ENCODE measurements around the gene TSEN15. TPM values are rescaled to one million over a fixed set of nuclear protein-coding genes. Genes with fewer than 3 reads are reported as not detected.

Gene TSEN15
- total and polyA plus RNA-seq, 9 of the 15 experiments (the other 6 are each of a cell fraction or from before 2014, with no cell fraction given), result 25.6 to 121 (median 91.3) TPM

GRCh38 chr1:184082541-184083415 is 31.2 kb downstream of the TSEN15 start:
- ChIA-PET POLR2A (interaction anchor here (0.6 to 1.4 kb wide), 4 partner anchors 17 to 45 kb away, joined by 3 to 4 read pairs (median 3); no protein-coding TSS in a partner anchor), CTCF (ENCODE audit: low intra/inter-chr PET ratio) (no interaction called here)
- BruUV-seq (replicated peaks), result no TSS peak
- in situ Hi-C loops (cut with MboI) (loop anchor here (25.0 kb wide), 1 partner anchor 580 kb away; no protein-coding TSS in a partner anchor), intact Hi-C loops (cut with micrococcal nuclease) (no loop called here)
- Histone ChIP-seq H3K4me1 (replicated peaks in 1 of 2; ENCODE audit: control insufficient read depth in 2 of 2, insufficient read depth in 2 of 2, low read length in 2 of 2) (no peaks in the 10 kb centered on the region), H3K36me3 (ENCODE audit: control insufficient read depth, insufficient read depth, low read length) (no peaks in the 10 kb centered on the region), H4K20me1 (replicated peaks; ENCODE audit: control insufficient read depth, insufficient read depth, low read length) (no peaks in the 10 kb centered on the region), H3K9me1 (ENCODE audit: control insufficient read depth, insufficient read depth, low read length) (no peaks in the 10 kb centered on the region), H3K9me3 (replicated peaks; ENCODE audit: control insufficient read depth, insufficient read depth, low read depth, low read length) (no peaks in the 10 kb centered on the region), H3K4me2 (ENCODE audit: insufficient read depth, low read length) (no peak overlapping the region), H3K27me3 (ENCODE audit: control insufficient read depth in 2 of 2, insufficient read depth in 2 of 2, low read length in 2 of 2) (no peaks in the 10 kb centered on the region), H3K4me3 (no peak overlapping the region), H3K79me2 (ENCODE audit: control insufficient read depth, insufficient read depth, low read length) (no peaks in the 10 kb centered on the region), H3K9ac (ENCODE audit: insufficient read depth in 1 of 2, low read depth in 2 of 2, low read length in 2 of 2) (no peak overlapping the region), H3K27ac (ENCODE audit: extremely low read depth, low read depth, low read length) (no peak overlapping the region), H2AFZ (ENCODE audit: low read depth, low read length) (no peak overlapping the region)
- 35% methylated on average over 5 of the region's 5 CpGs for WGBS (ENCODE audit: insufficient coverage, low coverage, missing lambda C conversion rate)
- FAIRE-seq, result no peak
- ATAC-seq, result no peak
- DNase-seq (ENCODE audit: extremely low read depth in 1 of 4, low spot score in 3 of 4), result no peak
- no peak for TF ChIP-seq SMC3 (conservative IDR thresholded peaks at IDR 0.05; ENCODE audit: insufficient read depth, low read depth, low read length)
- TF ChIP-seq JUNB (CRISPR knock-in tag; conservative IDR thresholded peaks at IDR 0.05), result no peak
- TF ChIP-seq SNRNP70 (optimal IDR thresholded peaks at IDR 0.05; ENCODE audit: low read depth, low read length), result no peak
- no peak for TF ChIP-seq RCOR1 (IDR thresholded peaks at IDR 0.05; ENCODE audit: borderline replicate concordance in 1 of 2, low read depth in 2 of 2, low read length in 2 of 2)
- no peak for TF ChIP-seq ZNF639 (CRISPR knock-in tag; conservative IDR thresholded peaks at IDR 0.05 in 1 of 2, IDR thresholded peaks at IDR 0.05 in 1 of 2)
- no peak for TF ChIP-seq LCOR (CRISPR knock-in tag; IDR thresholded peaks at IDR 0.05)
- TF ChIP-seq, protein P1, sequence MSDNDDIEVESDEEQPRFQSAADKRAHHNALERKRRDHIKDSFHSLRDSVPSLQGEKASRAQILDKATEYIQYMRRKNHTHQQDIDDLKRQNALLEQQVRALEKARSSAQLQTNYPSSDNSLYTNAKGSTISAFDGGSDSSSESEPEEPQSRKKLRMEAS (CRISPR knock-in tag; IDR thresholded peaks at IDR 0.05), result no peak
- TF ChIP-seq IFI16 (CRISPR knock-in tag; IDR thresholded peaks at IDR 0.05), result no peak
- TF ChIP-seq ZNF217 (CRISPR knock-in tag; IDR thresholded peaks at IDR 0.05), result no peak
- TF ChIP-seq, protein P2, sequence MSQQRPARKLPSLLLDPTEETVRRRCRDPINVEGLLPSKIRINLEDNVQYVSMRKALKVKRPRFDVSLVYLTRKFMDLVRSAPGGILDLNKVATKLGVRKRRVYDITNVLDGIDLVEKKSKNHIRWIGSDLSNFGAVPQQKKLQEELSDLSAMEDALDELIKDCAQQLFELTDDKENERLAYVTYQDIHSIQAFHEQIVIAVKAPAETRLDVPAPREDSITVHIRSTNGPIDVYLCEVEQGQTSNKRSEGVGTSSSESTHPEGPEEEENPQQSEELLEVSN (IDR thresholded peaks at IDR 0.05; ENCODE audit: borderline replicate concordance in 1 of 2, extremely low read depth in 1 of 2, insufficient read depth in 1 of 2, insufficient read length in 1 of 2, low read depth in 1 of 2, low read length in 1 of 2, poor library complexity in 1 of 2, severe bottlenecking in 1 of 2), result no peak
- no peak for TF ChIP-seq FOXJ2 (tag; IDR thresholded peaks at IDR 0.05)
- TF ChIP-seq ELF4 (CRISPR knock-in tag; IDR thresholded peaks at IDR 0.05), result no peak
- no peak for TF ChIP-seq ZSCAN29 (IDR thresholded peaks at IDR 0.05)
- TF ChIP-seq, protein P3, sequence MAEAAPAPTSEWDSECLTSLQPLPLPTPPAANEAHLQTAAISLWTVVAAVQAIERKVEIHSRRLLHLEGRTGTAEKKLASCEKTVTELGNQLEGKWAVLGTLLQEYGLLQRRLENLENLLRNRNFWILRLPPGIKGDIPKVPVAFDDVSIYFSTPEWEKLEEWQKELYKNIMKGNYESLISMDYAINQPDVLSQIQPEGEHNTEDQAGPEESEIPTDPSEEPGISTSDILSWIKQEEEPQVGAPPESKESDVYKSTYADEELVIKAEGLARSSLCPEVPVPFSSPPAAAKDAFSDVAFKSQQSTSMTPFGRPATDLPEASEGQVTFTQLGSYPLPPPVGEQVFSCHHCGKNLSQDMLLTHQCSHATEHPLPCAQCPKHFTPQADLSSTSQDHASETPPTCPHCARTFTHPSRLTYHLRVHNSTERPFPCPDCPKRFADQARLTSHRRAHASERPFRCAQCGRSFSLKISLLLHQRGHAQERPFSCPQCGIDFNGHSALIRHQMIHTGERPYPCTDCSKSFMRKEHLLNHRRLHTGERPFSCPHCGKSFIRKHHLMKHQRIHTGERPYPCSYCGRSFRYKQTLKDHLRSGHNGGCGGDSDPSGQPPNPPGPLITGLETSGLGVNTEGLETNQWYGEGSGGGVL (CRISPR knock-in tag; IDR thresholded peaks at IDR 0.05), result no peak
- no peak for TF ChIP-seq BRCA1 (IDR thresholded peaks at IDR 0.05)
- TF ChIP-seq BRCA1 (CRISPR knock-in tag; IDR thresholded peaks at IDR 0.05), result no peak

Data from K562 (cell line).